ENCODE measurements around the gene ATP8B3. TPM values are rescaled to one million over a fixed set of nuclear protein-coding genes. Genes with fewer than 3 reads are reported as not detected.
A peak's percentile ranks its signal among the peaks of the same experiment; 100 is the strongest.

ATP8B3 gene
- total RNA-seq, 2 donors from 2014 or later: 11.7 to 28.7 TPM

- peaks cover under 1 to 6% of the 10 kb centered on the region in 2 donors for H3K36me3 Mint-ChIP-seq
- DNase-seq (ENCODE audit: low spot score in 2 of 2): no peak
Measured at GRCh38 chr19:1776606-1777147, 35.4 kb downstream of the ATP8B3 start.

GRCh38 chr19:1775951-1776605 lies 36.0 kb downstream of the ATP8B3 start:
- peaks cover 7 to 12% of the 10 kb centered on the region in 2 donors for H3K36me3 Mint-ChIP-seq
- DNase-seq (ENCODE audit: low spot score in 2 of 2): no peak
- no peak overlapping the region for H3K27ac Mint-ChIP-seq
- ATAC-seq: no peak
- peaks cover under 1 to 7% of the 10 kb centered on the region in 2 donors for H3K9me3 Mint-ChIP-seq

More at GRCh38 chr19:1776606-1777147, 35.4 kb downstream of the ATP8B3 start:
- Mint-ChIP-seq H3K27ac (no peak overlapping the region), H3K9me3 (peaks cover 2 to 4% of the 10 kb centered on the region in 2 donors)
- ATAC-seq: no peak

GRCh38 chr19:1774989-1775772 lies 36.9 kb downstream of the ATP8B3 start:
- H3K27ac Mint-ChIP-seq: no peak overlapping the region
- peaks cover 12 to 21% of the 10 kb centered on the region in 2 donors for H3K36me3 Mint-ChIP-seq
- ATAC-seq: no peak
- DNase-seq (ENCODE audit: low spot score in 2 of 2): no peak
- H3K9me3 Mint-ChIP-seq: peaks cover 7 to 13% of the 10 kb centered on the region in 2 donors

GRCh38 chr19:1773184-1773583 lies 38.9 kb downstream of the ATP8B3 start:
- Mint-ChIP-seq H3K27ac (no peak overlapping the region), H3K36me3 (peaks cover 12 to 25% of the 10 kb centered on the region in 2 donors), H3K9me3 (peaks cover 7 to 13% of the 10 kb centered on the region in 2 donors)
- ATAC-seq: no peak
- DNase-seq (ENCODE audit: low spot score in 2 of 2): no peak

- Mint-ChIP-seq H3K9me3 (peaks cover 7 to 13% of the 10 kb centered on the region in 2 donors), H3K36me3 (peaks cover 12 to 20% of the 10 kb centered on the region in 2 donors), H3K27ac (no peak overlapping the region)
- DNase-seq (ENCODE audit: low spot score in 2 of 2): no peak
- no peak for ATAC-seq
Measured at GRCh38 chr19:1770866-1771576, 41.1 kb downstream of the ATP8B3 start.

- Mint-ChIP-seq H3K27ac (no peak overlapping the region), H3K9me3 (peaks cover 7 to 13% of the 10 kb centered on the region in 2 donors), H3K36me3 (peaks cover 12 to 20% of the 10 kb centered on the region in 2 donors)
- DNase-seq (ENCODE audit: low spot score in 2 of 2) (no peak), ATAC-seq (no peak)
Measured at GRCh38 chr19:1769645-1769985, 42.5 kb downstream of the ATP8B3 start.

GRCh38 chr19:1768918-1769644 lies 43.0 kb downstream of the ATP8B3 start:
- Mint-ChIP-seq H3K9me3 (peaks cover 7 to 13% of the 10 kb centered on the region in 2 donors), H3K27ac (no peak overlapping the region), H3K36me3 (peaks cover 12 to 20% of the 10 kb centered on the region in 2 donors)
- ATAC-seq (no peak), DNase-seq (ENCODE audit: low spot score in 2 of 2) (no peak)

- Mint-ChIP-seq H3K27ac (no peak overlapping the region), H3K9me3 (peaks cover 7 to 13% of the 10 kb centered on the region in 2 donors), H3K36me3 (peaks cover 12 to 20% of the 10 kb centered on the region in 2 donors)
- ATAC-seq (no peak), DNase-seq (ENCODE audit: low spot score in 2 of 2) (no peak)
Measured at GRCh38 chr19:1768248-1768647, 43.8 kb downstream of the ATP8B3 start.

GRCh38 chr19:1767464-1767933 lies 44.6 kb downstream of the ATP8B3 start:
- no peak overlapping the region for H3K27ac Mint-ChIP-seq
- DNase-seq (ENCODE audit: low spot score in 2 of 2): peak in 1 of 2 donors; percentile 78
- peak; percentile 63 to 79 for ATAC-seq
- peaks cover 12 to 20% of the 10 kb centered on the region in 2 donors for H3K36me3 Mint-ChIP-seq
- peaks cover 7 to 12% of the 10 kb centered on the region in 2 donors for H3K9me3 Mint-ChIP-seq

GRCh38 chr19:1766800-1767352 lies 45.2 kb downstream of the ATP8B3 start:
- Mint-ChIP-seq H3K36me3 (peaks cover 12 to 20% of the 10 kb centered on the region in 2 donors), H3K27ac (no peak overlapping the region), H3K9me3 (peaks cover 7 to 9% of the 10 kb centered on the region in 2 donors)
- ATAC-seq (peak in 1 of 2 donors; percentile 34), DNase-seq (ENCODE audit: low spot score in 2 of 2) (no peak)

- H3K9me3 Mint-ChIP-seq: peaks cover 6 to 7% of the 10 kb centered on the region in 2 donors
- no peak overlapping the region for H3K27ac Mint-ChIP-seq
- peaks cover 6 to 14% of the 10 kb centered on the region in 2 donors for H3K36me3 Mint-ChIP-seq
- no peak for ATAC-seq
- no peak for DNase-seq (ENCODE audit: low spot score in 2 of 2)
Measured at GRCh38 chr19:1765904-1766799, 45.9 kb downstream of the ATP8B3 start.

- no peak for DNase-seq (ENCODE audit: low spot score in 2 of 2)
- Mint-ChIP-seq H3K27ac (no peak overlapping the region), H3K9me3 (no peaks in the 10 kb centered on the region), H3K36me3 (peaks cover 0 to 7% of the 10 kb centered on the region in 2 donors)
- no peak for ATAC-seq
Measured at GRCh38 chr19:1765232-1765903, 46.7 kb downstream of the ATP8B3 start.

- H3K9me3 Mint-ChIP-seq: no peaks in the 10 kb centered on the region
Measured at GRCh38 chr19:1764729-1765128, 47.3 kb downstream of the ATP8B3 start.

More at GRCh38 chr19:1764729-1765128, 47.3 kb downstream of the ATP8B3 start:
- Mint-ChIP-seq H3K36me3 (peaks cover 0 to under 1% of the 10 kb centered on the region in 2 donors), H3K27ac (no peak overlapping the region)
- DNase-seq (ENCODE audit: low spot score in 2 of 2) (no peak), ATAC-seq (no peak)

All from activated naive CD4-positive, alpha-beta T cell treated with anti-CD3 and anti-CD28 coated beads, Interleukin-2, amount 50 U/mL, for 72 hours (primary cell).